ENCODE results near the gene LRRC61.

LRRC61 gene

GRCh38 chr7:150368884-150369747 lies 46.0 kb downstream of the LRRC61 start:
- Histone ChIP-seq H3K4me3 (IDR thresholded peaks at IDR 0.05; ENCODE audit: insufficient read depth, low read depth, low read length) (peak overlapping the region; percentile 25), H3K4me1 (ENCODE audit: low read depth, poor library complexity, severe bottlenecking) (peaks cover 66% of the 10 kb centered on the region), H4K20me1 (ENCODE audit: insufficient read depth) (no peaks in the 10 kb centered on the region), H3K79me2 (ENCODE audit: insufficient read depth, low read depth) (peaks cover 57% of the 10 kb centered on the region), H3K27me3 (ENCODE audit: insufficient read depth, low read depth) (no peaks in the 10 kb centered on the region), H2AFZ (ENCODE audit: low read depth) (no peak overlapping the region), H3K4me2 (peak overlapping the region; percentile 97), H3K36me3 (ENCODE audit: insufficient read depth) (peaks cover 23% of the 10 kb centered on the region; the same call in 1 of the 2 replicates), H3K27ac (peak overlapping the region; percentile 100), H3K9ac (peak overlapping the region; percentile 100)
- TF ChIP-seq, protein P1, sequence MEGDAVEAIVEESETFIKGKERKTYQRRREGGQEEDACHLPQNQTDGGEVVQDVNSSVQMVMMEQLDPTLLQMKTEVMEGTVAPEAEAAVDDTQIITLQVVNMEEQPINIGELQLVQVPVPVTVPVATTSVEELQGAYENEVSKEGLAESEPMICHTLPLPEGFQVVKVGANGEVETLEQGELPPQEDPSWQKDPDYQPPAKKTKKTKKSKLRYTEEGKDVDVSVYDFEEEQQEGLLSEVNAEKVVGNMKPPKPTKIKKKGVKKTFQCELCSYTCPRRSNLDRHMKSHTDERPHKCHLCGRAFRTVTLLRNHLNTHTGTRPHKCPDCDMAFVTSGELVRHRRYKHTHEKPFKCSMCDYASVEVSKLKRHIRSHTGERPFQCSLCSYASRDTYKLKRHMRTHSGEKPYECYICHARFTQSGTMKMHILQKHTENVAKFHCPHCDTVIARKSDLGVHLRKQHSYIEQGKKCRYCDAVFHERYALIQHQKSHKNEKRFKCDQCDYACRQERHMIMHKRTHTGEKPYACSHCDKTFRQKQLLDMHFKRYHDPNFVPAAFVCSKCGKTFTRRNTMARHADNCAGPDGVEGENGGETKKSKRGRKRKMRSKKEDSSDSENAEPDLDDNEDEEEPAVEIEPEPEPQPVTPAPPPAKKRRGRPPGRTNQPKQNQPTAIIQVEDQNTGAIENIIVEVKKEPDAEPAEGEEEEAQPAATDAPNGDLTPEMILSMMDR (conservative IDR thresholded peaks at IDR 0.05; ENCODE audit: low read depth, low read length) = no peak

- Histone ChIP-seq H3K9ac (peak overlapping the region; percentile 100), H4K20me1 (ENCODE audit: insufficient read depth) (no peaks in the 10 kb centered on the region), H3K4me1 (ENCODE audit: low read depth, poor library complexity, severe bottlenecking) (peaks cover 74% of the 10 kb centered on the region), H3K4me3 (IDR thresholded peaks at IDR 0.05; ENCODE audit: insufficient read depth, low read depth, low read length) (peak overlapping the region; percentile 25), H3K36me3 (ENCODE audit: insufficient read depth) (peaks cover 23% of the 10 kb centered on the region; the same call in 1 of the 2 replicates), H3K27me3 (ENCODE audit: insufficient read depth, low read depth) (no peaks in the 10 kb centered on the region), H2AFZ (ENCODE audit: low read depth) (no peak overlapping the region), H3K79me2 (ENCODE audit: insufficient read depth, low read depth) (peaks cover 65% of the 10 kb centered on the region), H3K27ac (peak overlapping the region; percentile 100), H3K4me2 (peak overlapping the region; percentile 97)
- TF ChIP-seq, protein P1 (conservative IDR thresholded peaks at IDR 0.05; ENCODE audit: low read depth, low read length) = no peak
Observed at GRCh38 chr7:150369748-150370501, 46.8 kb downstream of the LRRC61 start.

DNA sequence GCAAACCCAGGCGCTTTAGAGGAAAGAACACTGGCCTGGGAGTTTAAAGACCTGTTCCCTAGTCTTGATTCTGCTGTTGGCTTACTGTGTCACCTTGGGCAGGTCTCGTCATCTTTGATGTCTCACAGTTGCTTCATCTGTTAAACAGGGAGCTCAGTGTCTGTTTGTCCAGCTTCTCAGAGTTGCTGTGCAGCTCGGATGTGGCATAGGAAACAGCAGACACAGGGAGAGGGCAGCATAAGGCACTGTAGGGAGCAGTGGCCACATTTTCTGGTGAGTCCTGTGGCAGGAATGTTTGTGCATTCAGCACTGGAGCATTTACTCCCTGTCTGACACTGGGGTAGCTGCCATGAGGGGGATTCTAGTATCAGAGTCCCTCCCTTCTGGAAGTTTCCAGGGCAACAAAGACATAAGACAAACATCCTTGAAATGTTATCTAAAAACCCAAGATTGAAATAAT lies 47.5 kb downstream of the LRRC61 start:
- Histone ChIP-seq H3K27ac (peak overlapping the region; percentile 100), H3K4me1 (ENCODE audit: low read depth, poor library complexity, severe bottlenecking) (peaks cover 77% of the 10 kb centered on the region), H4K20me1 (ENCODE audit: insufficient read depth) (no peaks in the 10 kb centered on the region)

More for the DNA sequence above, 47.5 kb downstream of the LRRC61 start:
- peak overlapping the region; percentile 100 for H3K9ac ChIP-seq
- H3K4me2 ChIP-seq = peak overlapping the region; percentile 97
- H3K79me2 ChIP-seq (ENCODE audit: insufficient read depth, low read depth) = peaks cover 70% of the 10 kb centered on the region
- TF ChIP-seq, protein P1 (conservative IDR thresholded peaks at IDR 0.05; ENCODE audit: low read depth, low read length) = no peak
- no peak overlapping the region for H2AFZ ChIP-seq (ENCODE audit: low read depth)
- peaks cover 23% of the 10 kb centered on the region; the same call in 1 of the 2 replicates for H3K36me3 ChIP-seq (ENCODE audit: insufficient read depth)
- no peak overlapping the region for H3K4me3 ChIP-seq (IDR thresholded peaks at IDR 0.05; ENCODE audit: insufficient read depth, low read depth, low read length)
- H3K27me3 ChIP-seq (ENCODE audit: insufficient read depth, low read depth) = no peaks in the 10 kb centered on the region

Measured in KMS-11 (cell line).